Astrocyte (in vitro differentiated cells and primary cell): Measurements from ENCODE around the gene SMLR1.

ENCODE experiments used
- CTCF ChIP-seq: IDR thresholded peaks from 2 replicates; pipeline ENCODE4 v1.5.1; 2011; ENCODE audit warnings: low read depth, mild to moderate bottlenecking, inconsistent platforms, low read length, moderate library complexity; ENCODE audit not compliant: insufficient read depth
- EZH2 ChIP-seq: IDR thresholded peaks from 2 replicates; pipeline ENCODE4 v1.6.1; 2012; ENCODE audit warnings: mild to moderate bottlenecking, low read length, inconsistent platforms; ENCODE audit not compliant: insufficient read depth

DNA sequence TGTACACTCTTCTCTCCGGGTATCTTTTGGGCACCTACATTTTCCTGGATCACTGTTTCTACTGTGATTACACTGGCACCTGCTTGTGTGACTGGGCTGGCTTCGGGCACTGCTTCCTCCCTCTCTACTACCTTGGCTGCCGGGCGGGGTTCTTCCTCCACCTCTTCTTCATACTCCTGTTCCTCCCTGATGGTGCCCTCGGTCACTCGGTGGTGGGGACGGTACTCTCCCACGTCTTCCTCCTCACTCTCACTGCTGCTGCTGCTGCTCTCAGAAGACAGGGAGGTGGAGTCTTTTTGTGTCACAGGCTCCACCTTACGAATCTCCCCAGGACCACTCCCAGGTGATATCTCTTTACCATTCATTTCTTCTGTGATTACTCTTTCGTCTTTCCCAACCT is 42.5 kb downstream of the SMLR1 start:
- TF ChIP-seq CTCF (no peak), EZH2 (no peak)
